Brain microvascular endothelial cell (primary cell): ENCODE data around the gene LRP1B.

Experiments
- DNase-seq: peaks from one replicate; pipeline ENCODE4 v3.0.0-alpha.2; 2020
- H3K27ac ChIP-seq: fragments of 250-450 bp; sonication (Bioruptor Pico); 2 replicates; pipeline ENCODE4 v1.5.1; 2020; ENCODE audit warnings: mild to moderate bottlenecking, moderate library complexity
- H3K27me3 ChIP-seq: fragments of 250-450 bp; sonication (Bioruptor Pico); replicated peaks from 2 replicates; pipeline ENCODE4 v1.5.1; 2020; ENCODE audit warnings: mild to moderate bottlenecking
- H3K36me3 ChIP-seq: fragments of 250-450 bp; sonication (Bioruptor Pico); replicated peaks from 2 replicates; pipeline ENCODE4 v1.5.1; 2020; ENCODE audit warnings: mild to moderate bottlenecking
- H3K4me3 ChIP-seq: 2 replicates; pipeline ENCODE4 v1.5.1; 2011; ENCODE audit warnings: low read depth, mild to moderate bottlenecking, control low read depth, low read length, moderate library complexity
- CTCF ChIP-seq: IDR thresholded peaks from 2 replicates; pipeline ENCODE4 v1.5.1; 2011; ENCODE audit warnings: low read depth, mild to moderate bottlenecking, moderate library complexity, low read length, control low read depth, inconsistent platforms; ENCODE audit errors: missing control alignments
- in situ Hi-C: cut with HindIII; loops from 2 replicates; pipeline ENCODE4 v1.10.0; 2017; ENCODE audit warnings: low sequenced_read_pairs, low pct_ligation_motif_present

LRP1B gene

DNA sequence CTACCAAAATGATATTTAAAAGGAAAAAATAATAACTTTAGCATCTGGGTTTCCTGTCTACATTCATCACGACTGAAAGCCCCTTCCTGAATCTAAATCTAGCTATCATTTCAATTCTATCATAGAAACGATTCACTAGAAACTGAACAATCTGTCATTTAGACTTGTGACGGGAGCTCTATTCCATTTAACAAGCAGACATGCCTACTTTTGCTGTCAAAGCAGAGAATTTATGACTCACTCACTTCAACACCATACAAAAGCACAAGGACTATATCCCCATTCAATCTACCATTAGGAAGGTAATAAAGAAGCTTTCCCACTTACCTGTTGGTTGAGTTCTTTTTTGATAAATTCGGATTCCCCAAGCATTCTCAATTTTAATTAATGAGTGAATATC lies 1072.3 kb downstream of the LRP1B start:
- in situ Hi-C loops = no loop called here
- Histone ChIP-seq H3K27me3 (no peaks in the 10 kb centered on the region), H3K4me3 (no peak overlapping the region), H3K27ac (no peak overlapping the region), H3K36me3 (no peaks in the 10 kb centered on the region)
- DNase-seq = no peak
- no peak for TF ChIP-seq CTCF

DNA sequence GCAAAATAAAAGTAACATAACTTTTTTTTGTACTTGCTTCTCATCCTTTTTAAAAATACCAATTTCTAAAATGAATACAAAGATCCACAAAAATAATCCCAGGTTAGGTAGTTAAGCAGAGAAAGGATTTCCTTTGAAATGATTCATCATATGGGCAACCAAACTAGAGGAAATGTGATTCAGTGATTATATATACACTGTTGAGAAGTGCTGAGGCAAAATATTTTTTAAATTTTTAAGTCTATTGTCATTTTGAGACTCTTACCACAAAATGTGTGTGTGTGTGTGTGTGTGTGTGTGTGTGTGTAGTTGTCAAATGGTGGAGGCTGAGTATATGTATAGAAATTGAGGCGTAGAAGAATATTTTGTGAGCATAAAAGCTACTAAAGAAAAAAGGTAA lies 1075.3 kb downstream of the LRP1B start:
- Histone ChIP-seq H3K4me3 (no peak overlapping the region), H3K27ac (no peak overlapping the region), H3K27me3 (no peaks in the 10 kb centered on the region), H3K36me3 (no peaks in the 10 kb centered on the region)
- no peak for TF ChIP-seq CTCF
- in situ Hi-C loops = no loop called here
- DNase-seq = peak; percentile 32

DNA sequence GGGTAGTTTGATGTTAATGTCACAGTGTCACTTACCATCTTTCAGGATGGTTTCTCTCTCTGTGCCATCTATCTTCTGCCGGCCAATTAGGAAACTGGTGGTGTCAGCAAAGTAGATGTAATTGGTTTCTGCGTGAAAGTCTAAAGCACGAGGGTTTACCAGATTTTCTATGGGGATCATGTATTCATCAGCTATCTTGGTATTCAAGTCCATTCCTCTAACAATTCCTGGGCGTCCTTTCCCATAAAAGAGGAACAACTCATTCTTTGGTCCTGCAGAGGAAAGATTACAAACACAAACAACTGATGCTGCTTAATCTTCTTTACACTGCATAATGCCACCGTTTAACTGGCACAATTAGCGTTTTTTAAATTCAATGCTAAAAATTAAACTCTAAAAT lies 1081.9 kb downstream of the LRP1B start:
- no peak for TF ChIP-seq CTCF
- H3K27ac ChIP-seq = no peak overlapping the region
- H3K36me3 ChIP-seq = no peaks in the 10 kb centered on the region
- in situ Hi-C loops = no loop called here
- no peak overlapping the region for H3K4me3 ChIP-seq
- DNase-seq = no peak
- no peaks in the 10 kb centered on the region for H3K27me3 ChIP-seq

DNA sequence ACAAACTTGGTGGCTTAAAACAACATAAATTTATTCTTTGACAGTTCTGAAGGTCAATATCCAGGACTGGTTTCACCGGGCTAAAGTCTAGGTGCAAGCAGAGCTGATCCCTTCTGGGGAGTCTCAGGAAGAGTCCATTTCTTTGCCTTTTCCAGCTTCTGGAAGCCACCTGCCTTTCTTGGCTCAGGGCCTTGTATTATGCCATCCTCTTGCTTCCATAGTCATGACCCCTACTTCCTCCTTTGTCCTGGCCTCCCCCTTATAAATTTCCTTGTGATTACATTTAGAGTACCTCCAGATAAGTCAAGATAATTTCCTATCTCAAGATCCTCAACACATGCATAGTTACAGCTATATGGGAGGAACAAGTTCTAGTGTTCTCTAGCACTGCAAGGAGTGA lies 1089.5 kb downstream of the LRP1B start:
- H3K4me3 ChIP-seq = no peak overlapping the region
- no peak overlapping the region for H3K27ac ChIP-seq
- in situ Hi-C loops = no loop called here
- no peak for DNase-seq
- H3K36me3 ChIP-seq = no peaks in the 10 kb centered on the region
- H3K27me3 ChIP-seq = no peaks in the 10 kb centered on the region
- TF ChIP-seq CTCF = no peak

GRCh38 chr2:141038341-141038740 lies 1092.5 kb downstream of the LRP1B start:
- no peak for TF ChIP-seq CTCF
- no peak for DNase-seq
- in situ Hi-C loops = no loop called here
- no peak overlapping the region for H3K4me3 ChIP-seq
- no peaks in the 10 kb centered on the region for H3K27me3 ChIP-seq
- no peak overlapping the region for H3K27ac ChIP-seq
- H3K36me3 ChIP-seq = no peaks in the 10 kb centered on the region

- no peaks in the 10 kb centered on the region for H3K27me3 ChIP-seq
- in situ Hi-C loops = no loop called here
These were observed 1093.5 kb downstream of the LRP1B start for GRCh38 chr2:141037361-141037760.

More at GRCh38 chr2:141037361-141037760, 1093.5 kb downstream of the LRP1B start:
- Histone ChIP-seq H3K4me3 (no peak overlapping the region), H3K36me3 (no peaks in the 10 kb centered on the region), H3K27ac (no peak overlapping the region)
- DNase-seq = no peak
- no peak for TF ChIP-seq CTCF
